ENCODE results near the gene CCDC167.
A peak's percentile ranks its signal among the peaks of the same experiment; 100 is the strongest.
"Not testable (repeated sequence)": the region's sequence is repeated elsewhere in the genome, so short reads cannot be mapped to it uniquely, and the experiment has no call there.

Gene CCDC167

DNA sequence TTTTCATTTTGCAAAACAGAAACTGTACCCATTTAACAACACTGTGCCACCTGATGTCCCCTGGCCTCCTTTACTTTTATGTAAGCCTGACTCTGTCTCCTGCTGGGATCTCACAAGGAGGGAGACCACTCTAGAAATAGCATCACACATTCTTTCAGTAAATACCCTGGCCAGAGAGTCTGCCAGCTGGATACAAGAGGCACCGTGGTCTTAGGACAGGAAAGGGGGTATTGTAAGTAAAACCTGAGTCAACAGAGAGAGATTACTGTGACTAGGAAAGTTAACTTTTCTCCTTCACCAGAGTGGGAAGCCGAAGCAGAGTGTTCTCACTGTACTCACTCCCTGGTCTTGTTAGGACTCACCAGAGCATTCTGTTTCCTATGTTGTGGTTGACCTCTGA, 38.9 kb downstream of the CCDC167 start:
- DNase-seq, result no peak

- no peak for DNase-seq
Observed at GRCh38 chr6:37459981-37460800, 39.5 kb downstream of the CCDC167 start.

GRCh38 chr6:37456816-37457560, 42.7 kb downstream of the CCDC167 start:
- DNase-seq, result no peak

DNA sequence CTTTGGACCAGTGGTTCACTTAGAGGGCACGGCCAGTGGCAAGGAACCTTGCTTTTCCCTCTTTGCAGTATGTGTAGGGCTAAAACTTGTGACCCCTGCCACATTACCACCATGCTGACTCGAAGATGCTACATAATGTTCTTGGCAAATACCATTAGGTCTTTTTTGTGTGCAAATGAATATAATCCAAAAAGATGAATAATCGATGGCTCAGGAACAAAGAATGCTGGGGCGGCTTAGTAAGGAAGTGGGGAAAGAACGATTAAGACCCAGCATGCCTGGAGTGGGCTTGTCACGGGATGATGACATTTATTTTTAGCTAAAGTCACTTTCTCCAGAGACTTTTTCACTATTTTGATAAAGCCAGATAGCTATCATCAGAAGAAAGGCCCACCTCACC, 43.6 kb downstream of the CCDC167 start:
- DNase-seq, result no peak

- no peak for DNase-seq
Observed at GRCh38 chr6:37454420-37455140, 45.1 kb downstream of the CCDC167 start.

GRCh38 chr6:37452522-37452921, 47.2 kb downstream of the CCDC167 start:
- DNase-seq, result no peak

GRCh38 chr6:37451441-37452193, 48.1 kb downstream of the CCDC167 start:
- DNase-seq, result no peak

- DNase-seq, result no peak
Observed at GRCh38 chr6:37449984-37450383, 49.7 kb downstream of the CCDC167 start.

GRCh38 chr6:37443216-37443542, 56.5 kb downstream of the CCDC167 start:
- DNase-seq, result not testable (repeated sequence)

DNA sequence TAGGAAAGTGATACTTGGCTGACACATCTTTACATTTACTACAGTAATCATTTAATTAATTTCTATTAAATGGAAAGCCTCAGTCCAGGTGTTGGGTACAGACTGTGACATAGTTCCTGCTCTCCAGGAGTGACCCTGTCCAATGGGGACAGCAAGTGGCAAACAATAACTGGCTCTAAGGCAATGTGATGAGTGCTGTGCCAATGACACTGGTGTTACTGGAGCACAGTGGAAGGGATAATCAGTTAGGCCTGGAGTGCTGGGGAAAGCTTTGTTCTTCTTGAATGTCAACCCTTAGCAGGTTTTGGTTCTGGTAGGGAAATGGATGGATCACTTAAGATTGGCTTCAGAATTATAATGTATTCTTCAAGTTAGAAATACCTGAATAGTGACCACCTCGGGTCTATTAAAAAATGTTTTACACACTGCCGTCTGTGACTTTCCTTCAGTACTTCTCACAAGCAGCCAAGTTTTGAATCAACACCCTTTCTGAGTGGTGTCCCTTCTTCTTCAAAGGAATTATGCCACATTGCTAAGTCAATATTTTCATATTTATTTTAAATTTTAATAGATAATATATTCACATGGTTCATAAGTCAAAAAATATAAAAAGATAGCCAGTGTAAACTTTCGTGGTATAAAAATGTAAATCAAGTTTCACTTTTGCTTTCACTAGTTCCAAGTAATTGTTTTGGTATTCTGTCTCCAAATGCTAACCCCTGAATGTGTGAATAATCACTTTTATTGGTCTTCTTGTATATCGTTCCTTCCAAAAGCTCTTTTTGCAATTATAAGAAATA, 57.1 kb downstream of the CCDC167 start:
- DNase-seq, result no peak

DNA sequence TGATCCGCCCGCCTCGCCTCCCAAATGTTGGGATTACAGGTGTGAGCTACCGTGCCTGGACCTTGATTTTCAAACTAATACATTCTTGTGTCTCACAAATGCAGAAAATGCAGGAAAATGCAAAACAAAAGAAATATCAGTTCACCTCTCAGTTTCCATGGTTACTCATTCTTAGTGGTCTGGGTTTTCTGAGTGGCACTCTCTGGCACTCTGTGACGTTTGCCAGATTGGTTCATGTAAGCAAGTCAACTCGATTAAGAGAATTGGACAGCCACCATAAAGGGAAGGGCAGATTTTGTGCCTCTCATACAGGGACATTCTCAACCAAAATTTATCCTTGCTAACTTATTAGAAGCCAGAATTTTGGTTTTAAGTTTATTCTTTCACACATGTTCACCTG, 58.0 kb downstream of the CCDC167 start:
- no peak for DNase-seq

GRCh38 chr6:37438930-37439329, 60.8 kb downstream of the CCDC167 start:
- no peak for DNase-seq

DNA sequence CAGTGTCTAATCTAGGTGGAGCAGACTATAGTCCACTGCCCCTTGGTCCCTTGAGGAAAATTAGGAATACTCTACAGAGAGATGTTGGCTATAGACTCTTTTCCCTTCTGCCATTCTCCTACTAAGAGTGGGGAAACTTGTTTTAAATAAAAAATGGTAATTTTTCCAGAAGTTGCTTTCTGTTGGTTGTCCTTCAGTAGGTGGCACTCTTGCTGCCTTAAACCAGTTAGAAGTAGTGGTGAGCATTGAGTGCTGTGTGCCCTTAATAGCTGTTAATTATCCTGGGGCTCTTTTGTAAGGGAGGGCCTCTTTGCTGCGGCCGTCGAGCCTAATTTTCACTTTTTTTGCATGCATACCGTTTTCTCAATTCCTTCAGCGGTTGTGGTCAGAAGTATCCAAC, 63.9 kb downstream of the CCDC167 start:
- no peak for DNase-seq

- no peak for DNase-seq
Observed at GRCh38 chr6:37435373-37435772, 64.3 kb downstream of the CCDC167 start.

DNA sequence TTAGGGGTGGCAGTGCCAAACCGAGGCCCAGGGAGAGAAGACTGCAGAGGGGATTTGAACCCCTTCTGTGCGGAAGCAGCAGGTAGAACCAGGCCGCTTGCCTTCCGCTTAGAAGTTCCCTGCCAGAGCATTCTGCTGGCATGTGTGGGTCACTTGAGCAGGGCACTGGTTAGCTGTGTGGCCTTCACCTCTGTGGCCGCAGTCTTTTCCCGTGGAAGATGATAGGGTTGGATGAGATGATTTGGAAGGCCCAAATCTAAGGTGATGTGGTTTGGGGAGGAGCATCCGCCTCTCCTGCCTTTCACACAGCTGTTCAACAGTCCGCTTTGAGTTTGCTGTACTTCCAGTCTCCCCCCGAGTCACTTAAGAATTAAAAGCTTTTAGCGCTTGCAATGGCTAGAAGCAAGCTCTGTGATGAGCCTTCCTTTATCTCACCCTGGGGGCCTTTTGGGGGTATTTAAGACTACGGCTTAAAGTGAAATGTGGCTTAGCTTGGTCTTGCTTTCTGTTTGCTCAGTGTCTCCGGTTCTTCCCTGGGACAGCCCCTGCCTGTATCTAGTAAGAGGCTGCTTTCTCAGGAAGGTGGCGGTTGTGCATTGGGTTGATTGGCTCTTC, 65.9 kb downstream of the CCDC167 start:
- peak; percentile 49 to 66 for DNase-seq

Data from activated CD4-positive, alpha-beta T cell treated with anti-CD3 and anti-CD28 coated beads, Interleukin-2, amount 50 U/mL, for 48 hours (primary cell).